Osteoblast (primary cell): ENCODE data around the gene OSBPL6. TPM values are rescaled to one million over a fixed set of nuclear protein-coding genes. Genes with fewer than 3 reads are reported as not detected.

ENCODE experiments used
- DNase-seq: peaks from one replicate; pipeline ENCODE4 v3.0.0; 2011; ENCODE audit warnings: low spot score, mixed read lengths; ENCODE audit not compliant: insufficient read length; ENCODE audit errors: missing footprints
- H2AFZ ChIP-seq: 2 replicates; pipeline ENCODE4 v1.6.0; 2011; ENCODE audit warnings: mild to moderate bottlenecking, low read length
- H3K27ac ChIP-seq: 2 replicates; pipeline ENCODE4 v1.5.1; 2011; ENCODE audit warnings: mild to moderate bottlenecking, low read depth, low read length, moderate library complexity
- H3K27me3 ChIP-seq: 2 replicates; pipeline ENCODE4 v1.6.0; 2012; ENCODE audit warnings: mild to moderate bottlenecking, control low read depth, inconsistent platforms, low read length, moderate library complexity; ENCODE audit not compliant: insufficient read depth
- H3K36me3 ChIP-seq: 2 replicates; pipeline ENCODE4 v1.5.1; 2011; ENCODE audit warnings: mild to moderate bottlenecking, low read length, control low read depth, moderate library complexity; ENCODE audit not compliant: insufficient read depth
- H3K4me1 ChIP-seq: 2 replicates; pipeline ENCODE4 v1.5.1; 2011; ENCODE audit warnings: mild to moderate bottlenecking, low read length, control low read depth, moderate library complexity; ENCODE audit not compliant: insufficient read depth
- H3K4me2 ChIP-seq: 2 replicates; pipeline ENCODE4 v1.6.0; 2011; ENCODE audit warnings: mild to moderate bottlenecking, low read length; ENCODE audit not compliant: insufficient read depth
- H3K4me3 ChIP-seq: fragments of 200-600 bp; sonication (generic); 3 replicates; pipeline ENCODE4 v1.5.1; 2012; ENCODE audit warnings: mild to moderate bottlenecking, low read length, inconsistent platforms; ENCODE audit not compliant: insufficient read depth
- H3K79me2 ChIP-seq: 2 replicates; pipeline ENCODE4 v1.6.0; 2012; ENCODE audit warnings: mild to moderate bottlenecking, low read length, control low read depth, inconsistent platforms; ENCODE audit not compliant: insufficient read depth
- H3K9me3 ChIP-seq: 2 replicates; pipeline ENCODE4 v1.5.1; 2011; ENCODE audit warnings: low read depth, low read length, control low read depth
- H4K20me1 ChIP-seq: 2 replicates; pipeline ENCODE4 v1.6.0; 2012; ENCODE audit warnings: mild to moderate bottlenecking, low read length, control low read depth; ENCODE audit not compliant: insufficient read depth
- CTCF ChIP-seq: IDR thresholded peaks from 2 replicates; pipeline ENCODE4 v1.5.1; 2011; ENCODE audit warnings: mild to moderate bottlenecking, low read depth, low read length, moderate library complexity; ENCODE audit errors: extremely low read depth
- total RNA-seq: library from RNA; depleted of rRNA; stranded (reverse); fragments of >200 nt; gene quantifications from 2 replicates; pipeline ENCODE4 v1.2.3, GENCODE V29; 2012

OSBPL6 gene
- total RNA-seq, 1 donor: 5.4 TPM

- no peak for DNase-seq
- Histone ChIP-seq H2AFZ (no peak overlapping the region), H3K4me1 (peaks cover 4% of the 10 kb centered on the region), H3K79me2 (no peaks in the 10 kb centered on the region), H3K4me3 (no peak overlapping the region), H3K9me3 (no peaks in the 10 kb centered on the region), H3K27ac (no peak overlapping the region), H4K20me1 (no peaks in the 10 kb centered on the region), H3K36me3 (no peaks in the 10 kb centered on the region), H3K27me3 (no peaks in the 10 kb centered on the region), H3K4me2 (no peak overlapping the region)
- TF ChIP-seq CTCF: no peak
These were observed 107.4 kb downstream of the OSBPL6 start for GRCh38 chr2:178301649-178302238.

- H3K4me2 ChIP-seq: no peak overlapping the region
- H2AFZ ChIP-seq: no peak overlapping the region
- H3K79me2 ChIP-seq: no peaks in the 10 kb centered on the region
- H3K4me3 ChIP-seq: no peak overlapping the region
- H3K36me3 ChIP-seq: no peaks in the 10 kb centered on the region
- no peak overlapping the region for H3K27ac ChIP-seq
- no peaks in the 10 kb centered on the region for H4K20me1 ChIP-seq
- no peak for DNase-seq
- TF ChIP-seq CTCF: no peak
- no peaks in the 10 kb centered on the region for H3K27me3 ChIP-seq
- no peaks in the 10 kb centered on the region for H3K4me1 ChIP-seq
- no peaks in the 10 kb centered on the region for H3K9me3 ChIP-seq
These were observed 110.0 kb downstream of the OSBPL6 start for GRCh38 chr2:178304333-178304732.

GRCh38 chr2:178306352-178307073 is 112.2 kb downstream of the OSBPL6 start:
- Histone ChIP-seq H3K27me3 (no peaks in the 10 kb centered on the region), H3K79me2 (no peaks in the 10 kb centered on the region), H3K36me3 (no peaks in the 10 kb centered on the region), H3K9me3 (no peaks in the 10 kb centered on the region), H3K4me2 (no peak overlapping the region), H4K20me1 (no peaks in the 10 kb centered on the region), H3K4me3 (no peak overlapping the region), H2AFZ (peak overlapping the region; percentile 68), H3K4me1 (no peaks in the 10 kb centered on the region), H3K27ac (no peak overlapping the region)
- peak; percentile 81 for TF ChIP-seq CTCF
- no peak for DNase-seq

GRCh38 chr2:178307650-178308049 is 113.3 kb downstream of the OSBPL6 start:
- Histone ChIP-seq H2AFZ (no peak overlapping the region), H3K36me3 (no peaks in the 10 kb centered on the region), H3K9me3 (no peaks in the 10 kb centered on the region), H4K20me1 (no peaks in the 10 kb centered on the region), H3K4me2 (no peak overlapping the region), H3K4me1 (no peaks in the 10 kb centered on the region), H3K27ac (no peak overlapping the region), H3K4me3 (no peak overlapping the region), H3K27me3 (no peaks in the 10 kb centered on the region), H3K79me2 (no peaks in the 10 kb centered on the region)
- TF ChIP-seq CTCF: no peak
- no peak for DNase-seq
